ENCODE measurements around the gene TAF1D.

DNA sequence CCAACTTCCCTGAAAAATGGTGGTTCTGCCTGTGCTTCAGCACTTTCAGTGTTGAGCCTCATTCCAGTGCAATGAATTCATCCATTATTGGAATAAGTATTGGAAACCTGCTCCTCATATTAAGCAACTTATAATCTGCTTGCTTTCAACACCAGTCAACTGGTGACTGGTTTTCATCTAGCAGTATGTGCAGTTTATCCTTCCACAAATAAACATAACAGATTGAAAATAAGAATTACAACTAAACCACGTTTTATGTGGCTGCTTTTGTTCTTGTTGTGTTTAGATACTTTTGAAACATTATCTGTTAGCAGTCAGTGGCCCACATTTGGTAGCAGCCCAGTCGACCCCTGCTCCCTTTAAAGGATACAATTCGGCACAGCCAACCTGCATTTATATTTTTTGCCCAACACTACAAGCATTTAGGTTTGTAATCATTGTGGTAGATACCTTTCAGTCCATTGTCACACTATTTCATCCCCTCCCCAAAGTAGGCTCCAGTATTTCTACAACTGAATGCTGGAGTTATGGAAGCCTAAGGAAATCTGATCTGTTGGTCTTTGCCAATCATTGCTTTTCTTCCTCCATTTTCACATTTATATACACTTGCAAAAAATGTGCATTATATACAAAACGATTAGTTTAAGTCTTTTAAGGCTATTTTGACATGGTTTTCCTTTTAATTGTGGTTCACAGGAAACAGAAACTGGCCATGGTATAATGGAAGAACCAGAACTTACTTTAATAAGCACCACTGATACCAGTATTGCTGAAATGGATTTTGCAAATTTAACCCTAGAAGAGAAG is 13.1 kb downstream of the TAF1D start:
- TF ChIP-seq TAF1 (IDR thresholded peaks at IDR 0.05; ENCODE audit: borderline replicate concordance, low read depth, low read length): no peak
- no peak; the same call in 1 of the 2 replicates for TF ChIP-seq POLR2AphosphoS5 (IDR thresholded peaks at IDR 0.05; ENCODE audit: low read depth, low read length)
- TF ChIP-seq POLR2A (IDR thresholded peaks at IDR 0.05; ENCODE audit: low read depth, low read length): no peak; the same call in 1 of the 2 replicates

Measured in GM12892 (cell line).